GM04504 (cell line): ENCODE measurements around the gene SLC49A4.
"Not testable (repeated sequence)": the region's sequence is repeated elsewhere in the genome, so short reads cannot be mapped to it uniquely, and the experiment has no call there.

Source experiments
- DNase-seq: peaks from one replicate; pipeline ENCODE4 v3.0.0-alpha.2; 2012; ENCODE audit warnings: low read depth

Gene SLC49A4, protein sequence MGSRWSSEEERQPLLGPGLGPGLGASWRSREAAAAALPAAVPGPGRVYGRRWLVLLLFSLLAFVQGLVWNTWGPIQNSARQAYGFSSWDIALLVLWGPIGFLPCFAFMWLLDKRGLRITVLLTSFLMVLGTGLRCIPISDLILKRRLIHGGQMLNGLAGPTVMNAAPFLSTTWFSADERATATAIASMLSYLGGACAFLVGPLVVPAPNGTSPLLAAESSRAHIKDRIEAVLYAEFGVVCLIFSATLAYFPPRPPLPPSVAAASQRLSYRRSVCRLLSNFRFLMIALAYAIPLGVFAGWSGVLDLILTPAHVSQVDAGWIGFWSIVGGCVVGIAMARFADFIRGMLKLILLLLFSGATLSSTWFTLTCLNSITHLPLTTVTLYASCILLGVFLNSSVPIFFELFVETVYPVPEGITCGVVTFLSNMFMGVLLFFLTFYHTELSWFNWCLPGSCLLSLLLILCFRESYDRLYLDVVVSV

GRCh38 chr3:122794779-122795673, at the start of gene SLC49A4:
Gene SLC49A4 (plus strand): TSS chr3:122795069. CDS start chr3:122795193, 124 bp downstream.
- no peak for DNase-seq

- no peak for DNase-seq
Measured at GRCh38 chr3:122745369-122746021, 49.4 kb upstream of the SLC49A4 start.

DNA sequence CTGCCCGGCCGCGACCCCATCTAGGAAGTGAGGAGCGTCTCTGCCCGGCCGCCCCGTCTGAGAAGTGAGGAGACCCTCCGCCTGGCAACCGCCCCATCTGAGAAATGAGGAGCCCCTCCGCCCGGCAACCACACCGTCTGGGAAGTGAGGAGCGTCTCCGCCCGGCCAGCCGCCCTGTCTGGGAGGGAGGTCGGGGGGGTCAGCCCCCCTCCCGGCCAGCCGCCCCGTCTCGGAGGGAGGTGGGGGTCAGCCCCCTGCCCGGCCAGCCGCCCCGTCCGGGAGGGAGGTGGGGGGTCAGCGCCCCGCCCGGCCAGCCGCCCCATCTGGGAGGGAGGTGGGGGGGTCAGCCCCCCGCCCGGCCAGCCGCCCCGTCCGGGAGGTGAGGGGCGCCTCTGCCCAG, 47.6 kb upstream of the SLC49A4 start:
- DNase-seq, result not testable (repeated sequence)

- DNase-seq, result no peak
Measured at GRCh38 chr3:122748347-122748746, 46.5 kb upstream of the SLC49A4 start.

DNA sequence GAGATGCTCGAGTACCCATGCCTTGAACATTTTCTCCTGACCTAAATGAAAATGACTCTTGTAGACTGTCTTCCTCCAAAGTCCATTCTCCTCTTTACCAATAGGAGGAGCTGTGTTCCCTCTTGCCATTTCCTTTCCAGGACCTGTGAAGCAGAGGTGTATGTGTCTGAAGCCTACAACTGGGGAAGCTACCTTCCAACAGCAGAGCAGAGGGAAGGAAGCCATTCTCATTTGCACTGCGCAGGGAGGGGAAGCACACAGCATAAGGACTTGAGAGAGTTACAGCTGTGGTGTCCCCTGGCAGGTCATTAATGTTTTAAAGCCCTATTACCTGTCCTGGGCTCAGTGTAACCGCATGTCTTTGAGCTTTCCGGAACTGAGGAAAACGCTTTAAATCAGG, 39.9 kb upstream of the SLC49A4 start:
- no peak for DNase-seq

DNA sequence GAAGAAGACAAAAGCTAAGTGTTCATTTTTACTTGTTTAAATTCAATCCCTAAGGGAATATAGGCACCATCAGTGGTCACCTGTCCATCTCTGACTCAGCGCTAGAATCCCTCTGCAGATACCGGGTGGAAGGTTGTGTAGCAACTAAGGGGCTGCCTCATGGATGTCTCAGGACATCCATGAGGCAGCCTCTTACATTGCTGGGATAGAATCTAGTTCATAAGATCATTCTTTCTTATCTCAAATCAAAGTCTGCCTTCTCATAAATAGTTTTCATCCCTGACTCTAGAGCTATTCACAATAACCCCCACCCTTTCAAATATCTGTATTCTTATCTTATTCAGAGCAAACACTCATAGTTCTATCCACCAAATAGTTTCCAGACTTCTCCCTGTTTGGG, 39.4 kb upstream of the SLC49A4 start:
- DNase-seq, result no peak

DNA sequence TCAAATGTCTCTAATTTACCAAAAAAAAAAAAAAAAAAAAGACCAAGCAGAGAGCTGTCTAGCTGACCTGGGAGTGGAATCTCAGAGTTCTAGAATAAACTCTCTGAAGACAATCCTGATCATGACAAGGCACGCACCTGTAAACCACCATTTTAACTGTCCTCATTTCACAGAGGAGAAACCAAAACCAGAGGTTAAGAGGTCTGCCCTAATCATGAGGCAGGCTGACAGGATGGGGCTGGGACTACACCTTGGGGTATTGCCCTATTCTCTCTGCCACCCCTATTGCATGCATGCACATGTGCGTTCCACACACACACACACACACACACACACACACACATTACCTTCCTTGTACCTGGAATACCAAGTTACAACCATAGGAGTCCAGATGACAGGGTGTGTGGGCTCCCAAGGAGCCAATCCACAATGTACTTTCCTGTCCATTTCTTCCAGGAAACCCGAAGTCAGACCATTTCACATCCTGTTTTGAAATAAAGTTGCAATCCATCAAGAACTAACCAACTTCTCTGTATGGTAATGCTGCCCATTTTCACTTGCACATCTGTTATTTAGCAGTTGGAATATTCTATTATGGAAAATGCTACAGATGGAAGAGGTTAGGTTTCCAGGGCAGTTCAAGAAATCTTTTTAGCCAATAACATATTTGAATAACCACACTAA, 35.9 kb upstream of the SLC49A4 start:
- DNase-seq, result peak; percentile 47

GRCh38 chr3:122760453-122761271, 34.2 kb upstream of the SLC49A4 start:
- DNase-seq, result no peak

- DNase-seq, result no peak
Measured at GRCh38 chr3:122766430-122766829, 28.4 kb upstream of the SLC49A4 start.

GRCh38 chr3:122767540-122768372, 27.1 kb upstream of the SLC49A4 start:
- DNase-seq, result no peak

DNA sequence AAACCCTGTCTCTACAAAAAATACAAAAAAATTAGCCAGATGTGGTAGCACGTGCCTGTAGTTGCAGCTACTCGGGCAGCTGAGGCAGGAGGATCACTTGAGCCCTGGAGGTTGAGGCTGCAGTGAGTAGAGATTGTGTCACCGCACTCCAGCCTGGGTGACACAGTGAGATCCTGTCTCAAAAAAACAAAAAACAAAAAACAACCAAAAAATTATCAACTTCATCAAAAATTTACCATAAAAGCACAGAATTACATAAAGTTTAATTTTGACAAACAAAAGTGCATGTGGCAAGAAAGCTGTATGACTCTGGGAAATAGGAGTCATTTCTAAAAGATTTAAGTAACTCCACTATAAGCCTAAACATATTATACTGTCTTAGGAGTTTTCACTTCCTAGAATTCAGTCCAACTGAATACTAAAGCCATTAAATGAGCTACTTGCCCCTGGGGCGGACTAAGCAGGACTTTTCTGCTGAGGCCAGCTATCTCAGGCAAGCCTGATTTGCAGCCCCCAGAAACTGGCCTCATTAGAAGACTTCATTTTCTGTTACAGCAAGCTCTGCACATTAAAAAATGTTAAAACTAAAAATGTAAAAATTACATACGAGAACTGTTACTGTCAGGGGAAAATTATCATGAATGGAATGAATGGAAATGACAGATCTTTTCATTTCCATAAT, 24.2 kb upstream of the SLC49A4 start:
- DNase-seq, result no peak

DNA sequence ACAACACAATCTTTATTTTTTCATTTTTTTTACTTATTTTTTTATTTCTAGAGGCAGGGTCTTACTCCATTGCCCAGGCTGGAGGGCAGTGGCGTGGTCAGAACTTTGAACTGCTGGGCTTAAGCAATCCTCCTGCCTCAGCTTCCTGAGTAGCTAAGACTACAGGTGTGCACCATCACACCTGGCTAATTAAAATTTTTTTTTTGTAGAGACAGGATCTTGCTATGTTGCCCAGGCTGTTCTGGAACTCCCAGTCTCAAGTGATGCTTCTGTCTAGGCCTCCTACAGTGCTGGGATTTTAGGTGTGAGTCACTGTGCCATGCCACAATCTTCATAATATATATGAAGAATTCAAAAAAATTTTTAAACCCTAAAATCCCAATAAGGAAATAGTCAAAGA, 22.0 kb upstream of the SLC49A4 start:
- no peak for DNase-seq

DNA sequence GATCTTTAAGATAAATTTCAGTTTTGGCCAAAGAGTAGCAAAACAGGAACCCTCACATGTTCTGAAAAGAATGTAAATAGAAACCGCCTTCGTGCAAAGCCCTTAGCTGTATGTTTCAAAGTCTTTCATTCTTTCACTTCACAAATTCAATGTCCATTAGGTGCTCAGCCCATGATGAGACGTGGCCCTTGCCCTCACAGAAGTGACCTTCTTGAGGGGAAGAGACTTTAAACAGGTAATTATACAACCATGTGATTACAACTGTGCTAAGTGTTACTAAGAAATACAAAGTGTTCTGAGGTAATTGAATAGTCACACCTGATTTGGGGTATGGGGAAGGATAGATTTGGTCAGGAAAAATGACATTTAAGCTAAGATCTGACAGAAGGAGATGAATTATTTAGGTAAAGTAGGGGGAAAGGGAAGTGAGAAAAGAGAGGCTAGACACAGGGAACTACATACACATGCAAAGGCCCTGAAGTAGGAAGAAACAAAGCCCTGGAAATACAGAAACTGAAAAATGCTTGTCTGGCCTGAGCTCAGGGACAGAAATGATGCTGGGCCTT, 20.8 kb upstream of the SLC49A4 start:
- DNase-seq, result no peak

GRCh38 chr3:122774564-122774963, 20.3 kb upstream of the SLC49A4 start:
- DNase-seq, result no peak

GRCh38 chr3:122776675-122777468, 18.0 kb upstream of the SLC49A4 start:
- DNase-seq, result no peak

DNA sequence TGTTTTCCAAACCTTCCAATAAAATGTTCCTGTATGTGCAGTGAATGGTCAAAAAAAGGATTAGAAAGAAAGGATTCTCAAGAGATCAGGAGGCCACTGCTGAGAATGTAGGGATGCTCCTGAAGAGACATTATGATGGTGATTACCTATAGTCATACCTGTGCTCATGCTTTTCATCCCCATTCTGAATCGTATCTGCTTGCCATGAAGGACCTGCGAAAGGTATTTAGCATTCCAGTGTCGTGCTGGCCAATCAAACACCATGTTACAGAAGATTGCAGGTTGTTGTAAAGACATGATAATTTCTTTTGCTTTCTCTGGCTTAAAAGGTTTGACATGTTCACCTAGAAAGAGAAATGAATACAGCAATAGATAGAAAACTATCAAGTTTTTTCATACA, 17.3 kb upstream of the SLC49A4 start:
- no peak for DNase-seq

DNA sequence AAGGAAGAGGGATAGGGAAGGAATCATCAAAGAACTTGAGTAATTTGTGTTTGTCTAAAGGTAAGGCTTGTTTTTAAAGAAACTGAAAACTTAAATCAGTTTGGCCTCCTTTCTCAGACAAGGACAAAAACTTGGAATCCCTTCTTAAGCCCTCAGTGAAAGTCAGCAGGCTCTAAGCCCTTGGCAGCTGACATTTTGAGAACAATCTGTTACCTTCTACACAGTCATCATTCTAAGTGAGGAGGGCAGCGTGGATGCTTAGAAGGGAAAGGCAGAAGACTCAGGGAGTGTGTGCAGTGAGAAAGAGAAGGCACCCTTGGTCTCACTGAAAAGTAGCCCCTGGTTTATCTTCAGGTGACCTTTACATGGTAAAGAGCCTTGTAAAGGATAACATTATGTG, 12.1 kb upstream of the SLC49A4 start:
- no peak for DNase-seq

DNA sequence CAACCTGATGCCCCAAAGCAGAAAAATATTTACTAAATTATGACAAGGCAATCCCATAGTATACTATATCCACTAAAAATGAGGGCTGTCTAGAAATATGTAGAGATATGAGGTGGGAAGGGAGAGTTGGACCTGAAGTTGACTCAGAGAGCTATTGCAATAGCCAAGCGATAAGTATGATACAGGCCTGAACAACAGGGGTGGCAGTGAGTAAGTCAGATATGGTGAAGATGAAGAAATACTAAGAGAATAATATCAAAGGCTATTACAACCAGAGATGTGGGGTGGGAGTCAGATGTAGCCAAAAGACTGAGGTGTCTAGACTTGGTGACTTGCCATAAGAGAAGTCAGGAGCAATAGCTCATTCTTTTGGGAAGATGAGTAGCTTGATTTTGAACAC, 10.4 kb upstream of the SLC49A4 start:
- no peak for DNase-seq
